Measurements from ENCODE around the gene SYNGR1.

The SYNGR1 gene

GRCh38 chr22:39306456-39307361 is 43.1 kb upstream of the SYNGR1 start:
- Histone ChIP-seq H3K4me1 (ENCODE audit: control insufficient read depth in 2 of 2, insufficient read depth in 1 of 2, low read depth in 1 of 2, low read length in 2 of 2) (peaks cover 8 to 9% of the 10 kb centered on the region in 2 donors), H3K79me1 (ENCODE audit: low read depth, low read length) (no peaks in the 10 kb centered on the region), H3K9me3 (replicated peaks in 1 of 2; ENCODE audit: control insufficient read depth in 2 of 2, insufficient read depth in 1 of 2, low read depth in 1 of 2, low read length in 2 of 2) (peaks cover 1 to 8% of the 10 kb centered on the region in 2 donors), H3K4me2 (ENCODE audit: insufficient read depth, low read length, poor library complexity, severe bottlenecking) (no peak overlapping the region), H2BK5ac (ENCODE audit: low read length) (no peak overlapping the region), H2AFZ (ENCODE audit: low read length) (no peak overlapping the region), H2BK15ac (ENCODE audit: low read length) (peak overlapping the region; percentile 16), H4K91ac (ENCODE audit: low read depth, low read length, poor library complexity) (no peak overlapping the region), H3K36me3 (replicated peaks in 1 of 2; ENCODE audit: control insufficient read depth in 2 of 2, insufficient read depth in 2 of 2, low read length in 2 of 2) (peaks cover 3 to 19% of the 10 kb centered on the region in 2 donors), H2BK12ac (ENCODE audit: low read length) (no peak overlapping the region), H2BK120ac (ENCODE audit: low read depth, low read length) (no peak overlapping the region), H3K4me3 (ENCODE audit: low read length in 2 of 2) (no peak overlapping the region), H2AK5ac (ENCODE audit: low read depth, low read length) (peak overlapping the region; percentile 91), H3K14ac (ENCODE audit: low read length) (no peak overlapping the region), H3K4ac (ENCODE audit: low read length) (no peak overlapping the region), H3K27ac (replicated peaks; ENCODE audit: low read length) (no peak overlapping the region), H3K27me3 (ENCODE audit: control insufficient read depth in 3 of 3, insufficient read depth in 3 of 3, low read depth in 1 of 3, low read length in 3 of 3) (no peaks in the 10 kb centered on the region), H4K8ac (ENCODE audit: low read depth, low read length) (no peak overlapping the region), H3K23ac (ENCODE audit: low read depth, low read length, poor library complexity) (peak overlapping the region; percentile 6), H3K18ac (ENCODE audit: low read length) (no peak overlapping the region), H3K9ac (ENCODE audit: low read depth, low read length, poor library complexity) (peak overlapping the region; percentile 73)
- no CpG with 5 or more reads among the region's 14 CpGs for WGBS, 2 donors (ENCODE audit: extremely low coverage in 2 of 2, insufficient read length in 2 of 2, insufficient replicate concordance in 1 of 2)
- DNase-seq (ENCODE audit: low spot score) = no peak

- peak overlapping the region; percentile 14 for H2BK12ac ChIP-seq (ENCODE audit: low read length)
- no peak overlapping the region for H2BK15ac ChIP-seq (ENCODE audit: low read length)
- H3K14ac ChIP-seq (ENCODE audit: low read length) = peak overlapping the region; percentile 56
- no peaks in the 10 kb centered on the region for H3K27me3 ChIP-seq (ENCODE audit: control insufficient read depth in 3 of 3, insufficient read depth in 3 of 3, low read depth in 1 of 3, low read length in 3 of 3)
- H3K27ac ChIP-seq (replicated peaks; ENCODE audit: low read length) = no peak overlapping the region
- H3K4me1 ChIP-seq (ENCODE audit: control insufficient read depth in 2 of 2, insufficient read depth in 1 of 2, low read depth in 1 of 2, low read length in 2 of 2) = peaks cover 8 to 9% of the 10 kb centered on the region in 2 donors
- H4K91ac ChIP-seq (ENCODE audit: low read depth, low read length, poor library complexity) = no peak overlapping the region
- no peak overlapping the region for H3K9ac ChIP-seq (ENCODE audit: low read depth, low read length, poor library complexity)
- H3K36me3 ChIP-seq (replicated peaks in 1 of 2; ENCODE audit: control insufficient read depth in 2 of 2, insufficient read depth in 2 of 2, low read length in 2 of 2) = peaks cover 23 to 40% of the 10 kb centered on the region in 2 donors
- no peak overlapping the region for H3K4ac ChIP-seq (ENCODE audit: low read length)
- no peak overlapping the region for H2BK5ac ChIP-seq (ENCODE audit: low read length)
- no peak for DNase-seq (ENCODE audit: low spot score)
- H4K8ac ChIP-seq (ENCODE audit: low read depth, low read length) = no peak overlapping the region
- no peaks in the 10 kb centered on the region for H3K79me1 ChIP-seq (ENCODE audit: low read depth, low read length)
- H2BK120ac ChIP-seq (ENCODE audit: low read depth, low read length) = no peak overlapping the region
- no CpG with 5 or more reads among the region's 24 CpGs for WGBS, 2 donors (ENCODE audit: extremely low coverage in 2 of 2, insufficient read length in 2 of 2, insufficient replicate concordance in 1 of 2)
- H3K23ac ChIP-seq (ENCODE audit: low read depth, low read length, poor library complexity) = peak overlapping the region; percentile 40
- no peak overlapping the region for H3K4me3 ChIP-seq (ENCODE audit: low read length in 2 of 2)
- peak overlapping the region; percentile 22 for H2AK5ac ChIP-seq (ENCODE audit: low read depth, low read length)
- H3K9me3 ChIP-seq (replicated peaks in 1 of 2; ENCODE audit: control insufficient read depth in 2 of 2, insufficient read depth in 1 of 2, low read depth in 1 of 2, low read length in 2 of 2) = peaks cover 0 to 1% of the 10 kb centered on the region in 2 donors
- peak overlapping the region; percentile 22 for H3K18ac ChIP-seq (ENCODE audit: low read length)
- H3K4me2 ChIP-seq (ENCODE audit: insufficient read depth, low read length, poor library complexity, severe bottlenecking) = no peak overlapping the region
- H2AFZ ChIP-seq (ENCODE audit: low read length) = no peak overlapping the region
These were observed 41.0 kb upstream of the SYNGR1 start for GRCh38 chr22:39308614-39309363.

- H3K27ac ChIP-seq (replicated peaks; ENCODE audit: low read length) = no peak overlapping the region
- peak overlapping the region; percentile 14 for H2BK12ac ChIP-seq (ENCODE audit: low read length)
- no CpG with 5 or more reads among the region's 18 CpGs for WGBS, 2 donors (ENCODE audit: extremely low coverage in 2 of 2, insufficient read length in 2 of 2, insufficient replicate concordance in 1 of 2)
These were observed 40.4 kb upstream of the SYNGR1 start for GRCh38 chr22:39309364-39309861.

More at GRCh38 chr22:39309364-39309861, 40.4 kb upstream of the SYNGR1 start:
- Histone ChIP-seq H4K8ac (ENCODE audit: low read depth, low read length) (no peak overlapping the region), H2BK120ac (ENCODE audit: low read depth, low read length) (no peak overlapping the region), H2BK15ac (ENCODE audit: low read length) (no peak overlapping the region), H2BK5ac (ENCODE audit: low read length) (no peak overlapping the region), H3K23ac (ENCODE audit: low read depth, low read length, poor library complexity) (peak overlapping the region; percentile 40), H3K18ac (ENCODE audit: low read length) (peak overlapping the region; percentile 65), H2AFZ (ENCODE audit: low read length) (no peak overlapping the region), H4K91ac (ENCODE audit: low read depth, low read length, poor library complexity) (no peak overlapping the region), H3K4me1 (ENCODE audit: control insufficient read depth in 2 of 2, insufficient read depth in 1 of 2, low read depth in 1 of 2, low read length in 2 of 2) (peaks cover 8 to 9% of the 10 kb centered on the region in 2 donors), H3K4ac (ENCODE audit: low read length) (no peak overlapping the region), H3K9ac (ENCODE audit: low read depth, low read length, poor library complexity) (no peak overlapping the region), H3K27me3 (ENCODE audit: control insufficient read depth in 3 of 3, insufficient read depth in 3 of 3, low read depth in 1 of 3, low read length in 3 of 3) (no peaks in the 10 kb centered on the region), H3K79me1 (ENCODE audit: low read depth, low read length) (peaks cover under 1% of the 10 kb centered on the region), H3K36me3 (replicated peaks in 1 of 2; ENCODE audit: control insufficient read depth in 2 of 2, insufficient read depth in 2 of 2, low read length in 2 of 2) (peaks cover 29 to 46% of the 10 kb centered on the region in 2 donors), H3K14ac (ENCODE audit: low read length) (peak overlapping the region; percentile 56), H3K4me3 (ENCODE audit: low read length in 2 of 2) (no peak overlapping the region), H3K9me3 (replicated peaks in 1 of 2; ENCODE audit: control insufficient read depth in 2 of 2, insufficient read depth in 1 of 2, low read depth in 1 of 2, low read length in 2 of 2) (peaks cover 0 to 1% of the 10 kb centered on the region in 2 donors), H2AK5ac (ENCODE audit: low read depth, low read length) (peak overlapping the region; percentile 22), H3K4me2 (ENCODE audit: insufficient read depth, low read length, poor library complexity, severe bottlenecking) (no peak overlapping the region)
- no peak for DNase-seq (ENCODE audit: low spot score)
